ENCODE data around the gene GCN1. TPM values are rescaled to one million over a fixed set of nuclear protein-coding genes. Genes with fewer than 3 reads are reported as not detected.
A peak's percentile ranks its signal among the peaks of the same experiment; 100 is the strongest.

Gene GCN1
- total RNA-seq, 1 donor from 2014 or later, result 123 TPM

- Histone ChIP-seq H3K4me1 (ENCODE audit: insufficient read depth, low read length) (peaks cover 12% of the 10 kb centered on the region), H3K27me3 (ENCODE audit: insufficient read depth, low read length) (no peaks in the 10 kb centered on the region), H3K79me2 (ENCODE audit: insufficient read depth, low read length) (peaks cover 98% of the 10 kb centered on the region), H3K27ac (ENCODE audit: low read depth, low read length) (no peak overlapping the region), H3K9me3 (ENCODE audit: insufficient read depth, low read depth, low read length) (no peaks in the 10 kb centered on the region), H3K4me2 (ENCODE audit: low read length) (no peak overlapping the region), H4K20me1 (ENCODE audit: insufficient read depth, low read length) (peaks cover 96% of the 10 kb centered on the region), H3K4me3 (ENCODE audit: insufficient read depth, low read depth, low read length) (no peak overlapping the region), H2AFZ (ENCODE audit: low read depth, low read length) (no peak overlapping the region), H3K36me3 (ENCODE audit: insufficient read depth, low read length) (no peaks in the 10 kb centered on the region), H3K9ac (ENCODE audit: low read length) (no peak overlapping the region)
- no peak overlapping the region for H3K4me3 Mint-ChIP-seq (ENCODE audit: unreplicated experiment)
- H3K9me3 Mint-ChIP-seq (ENCODE audit: unreplicated experiment), result no peaks in the 10 kb centered on the region
- H3K27me3 Mint-ChIP-seq (ENCODE audit: low read depth, unreplicated experiment), result no peaks in the 10 kb centered on the region
- no peak for FAIRE-seq
- TF ChIP-seq CTCF (IDR thresholded peaks at IDR 0.05; ENCODE audit: insufficient read depth, low read depth, low read length), result no peak
- no peak for TF ChIP-seq EZH2 (IDR thresholded peaks at IDR 0.05; ENCODE audit: insufficient read depth, low read length)
- peaks cover 15% of the 10 kb centered on the region for H3K4me1 Mint-ChIP-seq (ENCODE audit: low read depth, unreplicated experiment)
- no peak for DNase-seq (ENCODE audit: low read depth)
- no peak overlapping the region for H3K27ac Mint-ChIP-seq (ENCODE audit: unreplicated experiment)
- peaks cover 11% of the 10 kb centered on the region for H3K36me3 Mint-ChIP-seq (ENCODE audit: low read depth, unreplicated experiment)
These were observed 83.7 kb downstream of the GCN1 start for GRCh38 chr12:120110550-120111501.

GRCh38 chr12:120109570-120110267 is 84.8 kb downstream of the GCN1 start:
- Histone ChIP-seq H3K9me3 (ENCODE audit: insufficient read depth, low read depth, low read length) (no peaks in the 10 kb centered on the region), H3K9ac (ENCODE audit: low read length) (no peak overlapping the region), H3K4me3 (ENCODE audit: insufficient read depth, low read depth, low read length) (no peak overlapping the region), H3K27ac (ENCODE audit: low read depth, low read length) (no peak overlapping the region), H4K20me1 (ENCODE audit: insufficient read depth, low read length) (peaks cover 93% of the 10 kb centered on the region), H3K4me2 (ENCODE audit: low read length) (no peak overlapping the region), H3K79me2 (ENCODE audit: insufficient read depth, low read length) (peaks cover 95% of the 10 kb centered on the region), H2AFZ (ENCODE audit: low read depth, low read length) (no peak overlapping the region), H3K27me3 (ENCODE audit: insufficient read depth, low read length) (no peaks in the 10 kb centered on the region), H3K4me1 (ENCODE audit: insufficient read depth, low read length) (peaks cover under 1% of the 10 kb centered on the region), H3K36me3 (ENCODE audit: insufficient read depth, low read length) (no peaks in the 10 kb centered on the region)
- Mint-ChIP-seq H3K27me3 (ENCODE audit: low read depth, unreplicated experiment) (no peaks in the 10 kb centered on the region), H3K4me3 (ENCODE audit: unreplicated experiment) (peak overlapping the region; percentile 8), H3K36me3 (ENCODE audit: low read depth, unreplicated experiment) (peaks cover 10% of the 10 kb centered on the region), H3K9me3 (ENCODE audit: unreplicated experiment) (no peaks in the 10 kb centered on the region), H3K4me1 (ENCODE audit: low read depth, unreplicated experiment) (peaks cover 9% of the 10 kb centered on the region), H3K27ac (ENCODE audit: unreplicated experiment) (no peak overlapping the region)
- no peak for TF ChIP-seq CTCF (IDR thresholded peaks at IDR 0.05; ENCODE audit: insufficient read depth, low read depth, low read length)
- TF ChIP-seq EZH2 (IDR thresholded peaks at IDR 0.05; ENCODE audit: insufficient read depth, low read length), result no peak
- FAIRE-seq (no peak), DNase-seq (ENCODE audit: low read depth) (no peak)
